ENCODE measurements around the gene MYADML2. TPM values are rescaled to one million over a fixed set of nuclear protein-coding genes. Genes with fewer than 3 reads are reported as not detected.

Gene MYADML2
- total and polyA plus RNA-seq, 8 donors: not detected

GRCh38 chr17:81990836-81991683 is 44.0 kb upstream of the MYADML2 start:
- DNase-seq: no peak
- H3K27me3 ChIP-seq: no peaks in the 10 kb centered on the region
- peak overlapping the region; percentile 61 to 77 (median 76) for H3K27ac ChIP-seq
- WGBS, 5 donors: 45 to 66% (median 55%) methylated on average over 20 to 25 of the region's 25 CpGs
- no peaks in the 10 kb centered on the region for H3K9me3 ChIP-seq
- intact Hi-C loops (cut with DNase I; ENCODE audit: low total_unique reads): no loop called here
- H3K36me3 ChIP-seq: peaks cover 0 to 59% (median 35%) of the 10 kb centered on the region in 4 donors
- TF ChIP-seq POLR2A (IDR thresholded peaks at IDR 0.05) (no peak), POLR2AphosphoS5 (IDR thresholded peaks at IDR 0.05) (no peak), EP300 (IDR thresholded peaks at IDR 0.05) (no peak), CTCF (IDR thresholded peaks at IDR 0.05) (no peak)
- peaks cover 20 to 53% (median 51%) of the 10 kb centered on the region in 4 donors for H3K4me1 ChIP-seq
- H3K4me3 ChIP-seq: no peak overlapping the region

- Histone ChIP-seq H3K4me1 (peaks cover 15 to 25% (median 19%) of the 10 kb centered on the region in 4 donors), H3K27ac (no peak overlapping the region), H3K4me3 (no peak overlapping the region), H3K27me3 (no peaks in the 10 kb centered on the region), H3K36me3 (peaks cover 12 to 70% (median 62%) of the 10 kb centered on the region in 4 donors), H3K9me3 (no peaks in the 10 kb centered on the region)
- intact Hi-C loops (cut with DNase I; ENCODE audit: low total_unique reads): no loop called here
- no peak for TF ChIP-seq POLR2A (IDR thresholded peaks at IDR 0.05)
- TF ChIP-seq CTCF (IDR thresholded peaks at IDR 0.05): no peak
- TF ChIP-seq EP300 (IDR thresholded peaks at IDR 0.05): no peak
- no peak for TF ChIP-seq POLR2AphosphoS5 (IDR thresholded peaks at IDR 0.05)
- no peak for DNase-seq
- 89 to 91% (median 90%) methylated on average over 26 of the region's 26 CpGs for WGBS, 5 donors
Observed at GRCh38 chr17:81987161-81987770, 40.2 kb upstream of the MYADML2 start.

GRCh38 chr17:81986606-81987005 is 39.6 kb upstream of the MYADML2 start:
- no peak overlapping the region for H3K4me3 ChIP-seq
- H3K9me3 ChIP-seq: no peaks in the 10 kb centered on the region
- TF ChIP-seq EP300 (IDR thresholded peaks at IDR 0.05): no peak
- intact Hi-C loops (cut with DNase I; ENCODE audit: low total_unique reads): no loop called here
- no peaks in the 10 kb centered on the region for H3K27me3 ChIP-seq
- peaks cover 12 to 77% (median 63%) of the 10 kb centered on the region in 4 donors for H3K36me3 ChIP-seq
- H3K4me1 ChIP-seq: peaks cover 8 to 19% (median 12%) of the 10 kb centered on the region in 4 donors
- DNase-seq: no peak
- no peak overlapping the region for H3K27ac ChIP-seq
- WGBS, 5 donors: 95 to 97% (median 96%) methylated on average over 26 of the region's 26 CpGs

- DNase-seq: no peak
- TF ChIP-seq EP300 (IDR thresholded peaks at IDR 0.05) (no peak), POLR2A (IDR thresholded peaks at IDR 0.05) (no peak), CTCF (IDR thresholded peaks at IDR 0.05) (no peak), POLR2AphosphoS5 (IDR thresholded peaks at IDR 0.05) (no peak)
- no peaks in the 10 kb centered on the region for H3K9me3 ChIP-seq
- WGBS, 5 donors: 80 to 91% (median 88%) methylated on average over 17 to 21 of the region's 21 CpGs
- H3K27ac ChIP-seq: no peak overlapping the region
- peaks cover 0 to 20% (median 13%) of the 10 kb centered on the region in 4 donors for H3K4me1 ChIP-seq
- intact Hi-C loops (cut with DNase I; ENCODE audit: low total_unique reads): no loop called here
- H3K4me3 ChIP-seq: no peak overlapping the region
- no peaks in the 10 kb centered on the region for H3K27me3 ChIP-seq
- peaks cover 12 to 88% (median 74%) of the 10 kb centered on the region in 4 donors for H3K36me3 ChIP-seq
Observed at GRCh38 chr17:81984773-81985410, 37.9 kb upstream of the MYADML2 start.
